Heart right ventricle (tissue), 16 donors: ENCODE measurements around the gene KRT83. TPM values are rescaled to one million over a fixed set of nuclear protein-coding genes. Genes with fewer than 3 reads are reported as not detected.
"Not testable (repeated sequence)": the region's sequence is repeated elsewhere in the genome, so short reads cannot be mapped to it uniquely, and the experiment has no call there.

ENCODE experiments used
- ATAC-seq, 8 donors: fragments of 200-7000 bp; cut with Tn5 transposase; one replicate each; pipeline ENCODE4 v1.9.1; 2020; ENCODE audit warnings: mild to moderate bottlenecking in 8 of 8, moderate library complexity in 8 of 8, moderate number of reproducible peaks in 1 of 8
- DNase-seq, 2 donors: peaks; one replicate each; pipeline ENCODE4 v3.0.0-alpha.2; 2020
- H3K27ac ChIP-seq, 10 donors: fragments of 200-600 bp; sonication (generic) in 2 of 10; one replicate each; pipeline versions ENCODE4 v1.5.0 to v1.8.0; 2020 to 2022; ENCODE audit warnings: mild to moderate bottlenecking in 3 of 10
- H3K27me3 ChIP-seq, 7 donors: fragments of 200-600 bp; one replicate each; pipeline ENCODE4 v1.8.0; 2021 to 2022; ENCODE audit warnings: mild to moderate bottlenecking in 2 of 7
- H3K36me3 ChIP-seq, 9 donors: fragments of 200-600 bp; sonication (generic) in 1 of 9; one replicate each; pipeline versions ENCODE4 v1.5.0 to v1.8.0; 2020 to 2022; ENCODE audit warnings: mild to moderate bottlenecking in 2 of 9
- H3K4me1 ChIP-seq, 9 donors: fragments of 200-600 bp; sonication (generic) in 1 of 9; one replicate each; pipeline versions ENCODE4 v1.5.0 to v1.8.0; 2020 to 2022; ENCODE audit warnings: mild to moderate bottlenecking in 4 of 9
- H3K4me3 ChIP-seq, 10 donors: fragments of 200-600 bp; sonication (generic) in 2 of 10; one replicate each; pipeline versions ENCODE4 v1.5.0 to v1.8.0; 2020 to 2022; ENCODE audit warnings: mild to moderate bottlenecking in 7 of 10, moderate library complexity in 2 of 10
- H3K9me3 ChIP-seq, 11 donors: fragments of 200-600 bp in 10 of 11; sonication (generic) in 2 of 11; one replicate each; pipeline versions ENCODE4 v1.5.0 to v1.8.0; 2013 to 2022; ENCODE audit warnings: mild to moderate bottlenecking in 2 of 11, control low read depth in 1 of 11, moderate library complexity in 1 of 11
- WGBS, 2 donors: extraction: QIAGEN DNeasy Blood & Tissue Kit; methylation state at CpG; one replicate each; pipeline ENCODE4 v1.1.7; 2013; ENCODE audit warnings: inconsistent platforms in 1 of 2; 5-methylcytosine and 5-hydroxymethylcytosine counted together
- intact Hi-C, 10 donors: fragments of 100-400 bp; cut with DNase I; formaldehyde crosslinking; loops; one replicate each; pipeline versions ENCODE4 v1.11.1 to v1.14.2; 2022
- polyA plus RNA-seq, 2 donors: library from polyadenylated mRNA; stranded (reverse); fragments of 200-250 nt; gene quantifications; one replicate each; pipeline ENCODE4 v1.2.3, GENCODE V29; 2013
- total RNA-seq, 10 donors: library from RNA; stranded (reverse); fragmentation: NEBNext Ultra II Directional in 3 of 10; extraction: Animal tissue kit (Norgen Biotek cat#: 25700) in 3 of 10; gene quantifications; one replicate each; pipeline versions ENCODE4 v1.2.1 to v1.2.4, GENCODE V29; 2021 to 2023
- TF ChIP-seq, protein P1 (sequence below), 9 donors: fragments of 200-600 bp; sonication (generic) in 2 of 9; IDR thresholded peaks; one replicate each; pipeline versions ENCODE4 v1.5.0 to v1.8.0; 2021 to 2022; ENCODE audit warnings: antibody characterized with exemption in 9 of 9, mild to moderate bottlenecking in 5 of 9, moderate library complexity in 1 of 9
- donor health status: Arrhythmogenic right ventricular cardiomyopathy.
- donor health status: ischemic (EF 13 %, LVEDD 7.1; RV severe dilation, severe dysfunction).
- donor health status: healthy with polysubstance abuse.
- donor health status: DM: no; HTN: yes; CAD: no.
- donor health status: DM: no; HTN: no; CAD: no.
- donor health status: ischemic (EF 25% LVEDD 6.9; RV normal size, moderate dysfunction).
- donor health status: ischemic (EF 25% LVEDD 5.7; RV mildly dilated, moderate dysfunction).
- donor health status: healthy.
- donor health status: DM: yes; HTN: yes; CAD: no.
- donor health status: Ischemic cardiomyopathy.
- donor health status: ischemic (EF 35%, LVEDD 5.7; RV mildly dilated, moderate dysfunction).
- donor health status: nonischemic (EF 11% LVEDD 7.7; RV severe dilation, severe dysfunction).
- donor health status: DM: yes; HTN: yes; CAD: no.
- donor health status: PGD.
- donor health status: ischemic (EF 29% LVEDD 5.4; RV normal size, mild dysfunction).
- donor health status: nonischemic (EF 23%, LVEDD 6.1; RV moderate dilation, normal function).

The KRT83 gene
- total and polyA plus RNA-seq, 12 donors: not detected

DNA sequence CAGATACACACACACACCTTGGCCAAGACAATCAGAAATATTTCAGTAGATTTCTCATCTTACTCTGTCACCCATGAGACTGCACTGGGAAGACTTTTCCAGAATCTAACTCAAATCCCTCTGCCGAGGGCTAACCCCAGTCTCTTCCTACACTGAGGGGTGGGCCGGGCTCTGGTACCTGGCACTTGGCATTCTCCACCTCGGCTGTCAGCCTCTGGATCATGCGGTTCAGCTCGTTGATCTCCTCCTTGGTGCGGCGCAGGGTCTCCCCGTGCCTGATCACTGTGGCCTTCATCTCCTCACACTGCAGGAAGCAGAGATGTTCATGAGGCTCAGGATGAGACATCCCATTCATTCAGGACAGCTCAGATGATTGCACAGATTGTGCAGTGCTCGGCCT, 4.9 kb downstream of the KRT83 start:
- Histone ChIP-seq H3K4me3 (no peak overlapping the region), H3K27me3 (peaks cover 14 to 70% (median 40%) of the 10 kb centered on the region in 7 donors), H3K9me3 (no peaks in the 10 kb centered on the region), H3K4me1 (peaks cover 0 to 3% (median 0%) of the 10 kb centered on the region in 9 donors), H3K27ac (no peak overlapping the region), H3K36me3 (no peaks in the 10 kb centered on the region)
- TF ChIP-seq, protein P1, sequence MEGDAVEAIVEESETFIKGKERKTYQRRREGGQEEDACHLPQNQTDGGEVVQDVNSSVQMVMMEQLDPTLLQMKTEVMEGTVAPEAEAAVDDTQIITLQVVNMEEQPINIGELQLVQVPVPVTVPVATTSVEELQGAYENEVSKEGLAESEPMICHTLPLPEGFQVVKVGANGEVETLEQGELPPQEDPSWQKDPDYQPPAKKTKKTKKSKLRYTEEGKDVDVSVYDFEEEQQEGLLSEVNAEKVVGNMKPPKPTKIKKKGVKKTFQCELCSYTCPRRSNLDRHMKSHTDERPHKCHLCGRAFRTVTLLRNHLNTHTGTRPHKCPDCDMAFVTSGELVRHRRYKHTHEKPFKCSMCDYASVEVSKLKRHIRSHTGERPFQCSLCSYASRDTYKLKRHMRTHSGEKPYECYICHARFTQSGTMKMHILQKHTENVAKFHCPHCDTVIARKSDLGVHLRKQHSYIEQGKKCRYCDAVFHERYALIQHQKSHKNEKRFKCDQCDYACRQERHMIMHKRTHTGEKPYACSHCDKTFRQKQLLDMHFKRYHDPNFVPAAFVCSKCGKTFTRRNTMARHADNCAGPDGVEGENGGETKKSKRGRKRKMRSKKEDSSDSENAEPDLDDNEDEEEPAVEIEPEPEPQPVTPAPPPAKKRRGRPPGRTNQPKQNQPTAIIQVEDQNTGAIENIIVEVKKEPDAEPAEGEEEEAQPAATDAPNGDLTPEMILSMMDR (IDR thresholded peaks at IDR 0.05): no peak
- intact Hi-C loops: no loop called here
- ATAC-seq (no peak), DNase-seq (no peak)
- WGBS, 2 donors: 84 to 94% methylated on average over 9 of the region's 9 CpGs

DNA sequence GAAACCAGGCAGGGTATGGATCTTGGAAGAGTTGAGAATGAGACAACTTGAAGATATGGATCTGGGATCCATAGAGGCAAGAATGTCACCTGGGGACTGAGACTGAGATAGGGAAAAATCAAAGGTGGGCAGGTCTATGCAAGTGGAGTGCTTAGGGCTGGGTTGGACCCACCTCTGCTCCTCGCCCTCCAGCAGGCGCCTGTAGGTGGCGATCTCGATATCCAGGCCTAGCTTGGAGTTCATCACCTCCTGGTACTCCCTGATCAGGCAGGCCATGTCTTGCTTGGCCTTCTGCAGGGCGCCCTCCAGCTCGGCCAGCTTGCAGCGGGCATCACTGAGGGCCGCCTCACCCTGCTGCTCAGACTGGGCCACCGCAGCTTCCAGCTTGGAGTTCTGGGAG, 5.5 kb downstream of the KRT83 start:
- H3K27ac ChIP-seq, H3K4me3 ChIP-seq, H3K9me3 ChIP-seq, DNase-seq, H3K36me3 ChIP-seq, intact Hi-C loops, H3K4me1 ChIP-seq, ATAC-seq: not testable (repeated sequence)
- peaks cover 9 to 64% (median 40%) of the 10 kb centered on the region in 7 donors for H3K27me3 ChIP-seq
- 46 to 63% methylated on average over 9 of the region's 9 CpGs for WGBS, 2 donors
- TF ChIP-seq, protein P1 (IDR thresholded peaks at IDR 0.05): peak in 4 of 9 donors; percentile 11 to 39 (median 22)

DNA sequence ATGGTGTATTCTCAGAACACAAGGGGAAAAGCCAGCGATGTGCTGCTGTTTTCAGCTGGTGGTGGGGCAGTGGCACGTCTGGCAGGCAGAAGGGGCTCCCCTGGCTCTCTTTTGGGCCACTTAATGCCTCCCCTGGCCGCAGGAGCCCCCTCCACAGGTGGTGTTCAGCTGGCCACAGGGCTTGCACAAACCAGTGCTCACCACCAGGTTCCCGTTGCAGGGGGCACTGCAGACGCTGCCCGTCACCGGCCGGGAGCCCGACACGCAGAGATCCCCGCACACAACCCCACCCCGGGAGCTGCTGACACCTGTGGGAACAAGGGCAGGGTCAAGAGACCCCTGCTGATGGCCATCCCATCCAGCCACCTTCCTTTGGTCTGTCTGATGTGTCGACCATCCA, 6.7 kb downstream of the KRT83 start:
- DNase-seq: no peak
- Histone ChIP-seq H3K27me3 (peaks cover 0 to 61% (median 40%) of the 10 kb centered on the region in 7 donors), H3K9me3 (no peaks in the 10 kb centered on the region), H3K4me3 (no peak overlapping the region), H3K4me1 (peaks cover 0 to 5% (median 0%) of the 10 kb centered on the region in 9 donors), H3K36me3 (no peaks in the 10 kb centered on the region), H3K27ac (no peak overlapping the region)
- 76 to 82% methylated on average over 13 of the region's 13 CpGs for WGBS, 2 donors
- TF ChIP-seq, protein P1 (IDR thresholded peaks at IDR 0.05): no peak
- intact Hi-C loops: no loop called here
- ATAC-seq: no peak

DNA sequence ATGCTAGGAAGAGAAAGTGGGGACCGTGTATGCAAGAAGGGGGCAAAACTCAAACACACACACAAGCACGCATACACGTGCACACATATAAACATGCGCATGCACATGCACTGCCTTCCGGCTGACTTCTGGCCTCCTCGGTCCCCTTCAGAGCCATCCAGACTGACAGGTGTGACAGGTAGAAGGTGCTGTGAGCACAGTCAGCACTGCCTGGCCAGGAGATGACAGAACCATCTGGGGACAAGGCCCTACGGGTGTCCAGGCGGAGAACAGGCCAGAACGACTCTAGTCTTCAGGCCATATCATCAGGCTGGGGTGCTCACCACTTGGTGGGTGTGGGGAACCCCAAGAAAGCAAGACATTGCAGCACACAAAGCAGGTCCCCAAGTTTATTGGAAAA, 7.3 kb downstream of the KRT83 start:
- intact Hi-C loops: no loop called here
- TF ChIP-seq, protein P1 (IDR thresholded peaks at IDR 0.05): no peak
- peaks cover 0 to 61% (median 40%) of the 10 kb centered on the region in 7 donors for H3K27me3 ChIP-seq
- H3K4me3 ChIP-seq: no peak overlapping the region
- DNase-seq (no peak), ATAC-seq (no peak)
- 78 to 88% methylated on average over 9 of the region's 9 CpGs for WGBS, 2 donors
- no peak overlapping the region for H3K27ac ChIP-seq
- H3K9me3 ChIP-seq: no peaks in the 10 kb centered on the region
- peaks cover 0 to 6% (median 0%) of the 10 kb centered on the region in 9 donors for H3K4me1 ChIP-seq
- no peaks in the 10 kb centered on the region for H3K36me3 ChIP-seq
